ENCODE results near the gene SVOPL.
A peak's percentile ranks its signal among the peaks of the same experiment; 100 is the strongest.
"Not testable (repeated sequence)": the region's sequence is repeated elsewhere in the genome, so short reads cannot be mapped to it uniquely, and the experiment has no call there.

SVOPL gene

GRCh38 chr7:138700857-138701536 is at the start of gene SVOPL:
SVOPL (minus strand) TSS chr7:138701362; CDS start chr7:138679045, 22,317 bp downstream.
- DNase-seq (ENCODE audit: low read depth, low spot score) = no peak

GRCh38 chr7:138750473-138750872 is 49.3 kb upstream of the SVOPL start:
- no peak for DNase-seq (ENCODE audit: low read depth, low spot score)

- no peak for DNase-seq (ENCODE audit: low read depth, low spot score)
Measured at GRCh38 chr7:138749960-138750359, 48.8 kb upstream of the SVOPL start.

- no peak for DNase-seq (ENCODE audit: low read depth, low spot score)
Measured at GRCh38 chr7:138748666-138749065, 47.5 kb upstream of the SVOPL start.

GRCh38 chr7:138746073-138746472 is 44.9 kb upstream of the SVOPL start:
- DNase-seq (ENCODE audit: low read depth, low spot score) = no peak

GRCh38 chr7:138745189-138745588 is 44.0 kb upstream of the SVOPL start:
- no peak for DNase-seq (ENCODE audit: low read depth, low spot score)

- no peak for DNase-seq (ENCODE audit: low read depth, low spot score)
Measured at GRCh38 chr7:138741453-138741735, 40.2 kb upstream of the SVOPL start.

- DNase-seq (ENCODE audit: low read depth, low spot score) = no peak
Measured at GRCh38 chr7:138739859-138740258, 38.7 kb upstream of the SVOPL start.

- peak; percentile 77 for DNase-seq (ENCODE audit: low read depth, low spot score)
Measured at GRCh38 chr7:138738551-138739335, 37.6 kb upstream of the SVOPL start.

GRCh38 chr7:138738114-138738513 is 37.0 kb upstream of the SVOPL start:
- DNase-seq (ENCODE audit: low read depth, low spot score) = no peak

GRCh38 chr7:138735399-138735798 is 34.2 kb upstream of the SVOPL start:
- no peak for DNase-seq (ENCODE audit: low read depth, low spot score)

GRCh38 chr7:138731733-138732132 is 30.6 kb upstream of the SVOPL start:
- DNase-seq (ENCODE audit: low read depth, low spot score) = not testable (repeated sequence)

GRCh38 chr7:138729444-138729843 is 28.3 kb upstream of the SVOPL start:
- DNase-seq (ENCODE audit: low read depth, low spot score) = no peak

GRCh38 chr7:138727336-138728099 is 26.4 kb upstream of the SVOPL start:
- DNase-seq (ENCODE audit: low read depth, low spot score) = no peak

- DNase-seq (ENCODE audit: low read depth, low spot score) = no peak
Measured at GRCh38 chr7:138726288-138726687, 25.1 kb upstream of the SVOPL start.

GRCh38 chr7:138720286-138720685 is 19.1 kb upstream of the SVOPL start:
- DNase-seq (ENCODE audit: low read depth, low spot score) = no peak

- no peak for DNase-seq (ENCODE audit: low read depth, low spot score)
Measured at GRCh38 chr7:138716889-138717288, 15.7 kb upstream of the SVOPL start.

GRCh38 chr7:138713191-138713590 is 12.0 kb upstream of the SVOPL start:
- no peak for DNase-seq (ENCODE audit: low read depth, low spot score)

GRCh38 chr7:138712652-138713051 is 11.5 kb upstream of the SVOPL start:
- DNase-seq (ENCODE audit: low read depth, low spot score) = no peak

- no peak for DNase-seq (ENCODE audit: low read depth, low spot score)
Measured at GRCh38 chr7:138710536-138711385, 9.6 kb upstream of the SVOPL start.

- DNase-seq (ENCODE audit: low read depth, low spot score) = no peak
Measured at GRCh38 chr7:138705167-138705566, 4.0 kb upstream of the SVOPL start.

- DNase-seq (ENCODE audit: low read depth, low spot score) = no peak
Measured at GRCh38 chr7:138701537-138701923, 368 bp upstream of the SVOPL start.
